Liver (tissue), 9 donors: ENCODE measurements around the gene ZNRD2. TPM values are rescaled to one million over a fixed set of nuclear protein-coding genes. Genes with fewer than 3 reads are reported as not detected.
A peak's percentile ranks its signal among the peaks of the same experiment; 100 is the strongest.

Experiments
- DNase-seq: peaks from one replicate; pipeline ENCODE4 v3.0.0-alpha.2; 2017; ENCODE audit warnings: low spot score
- H3K27ac ChIP-seq, 2 donors: one replicate each; pipeline ENCODE4 v1.7.0; 2013; ENCODE audit warnings: inconsistent platforms in 2 of 2, low read length in 2 of 2, control low read depth in 1 of 2, low read depth in 1 of 2, mild to moderate bottlenecking in 1 of 2
- H3K27me3 ChIP-seq, 4 donors: one replicate each; pipeline versions ENCODE4 v1.6.1 to v1.7.0; 2013; ENCODE audit warnings: low read length in 3 of 4, inconsistent platforms in 1 of 4, mild to moderate bottlenecking in 1 of 4, moderate library complexity in 1 of 4; ENCODE audit not compliant: control insufficient read depth in 4 of 4, insufficient read depth in 4 of 4
- H3K36me3 ChIP-seq, 4 donors: one replicate each; pipeline versions ENCODE4 v1.6.1 to v1.7.0; 2013; ENCODE audit warnings: low read length in 3 of 4, mild to moderate bottlenecking in 3 of 4, low read depth in 1 of 4, moderate library complexity in 1 of 4; ENCODE audit not compliant: control insufficient read depth in 4 of 4, insufficient read depth in 3 of 4
- H3K4me1 ChIP-seq, 4 donors: one replicate each; pipeline versions ENCODE4 v1.6.1 to v1.7.0; 2013; ENCODE audit warnings: low read length in 3 of 4, mild to moderate bottlenecking in 3 of 4, moderate library complexity in 1 of 4; ENCODE audit not compliant: control insufficient read depth in 4 of 4, insufficient read depth in 4 of 4
- H3K4me3 ChIP-seq, 3 donors: one replicate each; pipeline versions ENCODE4 v1.6.1 to v1.7.0; 2013; ENCODE audit warnings: low read length in 3 of 3, control low read depth in 1 of 3, low read depth in 1 of 3, mild to moderate bottlenecking in 1 of 3
- H3K9ac ChIP-seq, 2 donors: one replicate each; pipeline ENCODE4 v1.7.0; 2013; ENCODE audit warnings: low read length in 2 of 2, mild to moderate bottlenecking in 2 of 2, moderate library complexity in 2 of 2, control low read depth in 1 of 2, low read depth in 1 of 2
- H3K9me3 ChIP-seq, 4 donors: one replicate each; pipeline versions ENCODE4 v1.6.1 to v1.7.0; 2013; ENCODE audit warnings: low read length in 3 of 4; ENCODE audit not compliant: control insufficient read depth in 4 of 4
- EGR1 ChIP-seq, 2 donors: IDR thresholded peaks; 2 replicates each; pipeline ENCODE4 v1.6.1; 2016 to 2018; ENCODE audit warnings: antibody characterized with exemption in 2 of 2, low read depth in 2 of 2
- FOXA1 ChIP-seq: IDR thresholded peaks from 2 replicates; pipeline ENCODE4 v1.6.1; 2016; ENCODE audit warnings: antibody characterized with exemption
- FOXA2 ChIP-seq: IDR thresholded peaks from 2 replicates; pipeline ENCODE4 v1.6.1; 2016; ENCODE audit warnings: antibody characterized with exemption
- GABPA ChIP-seq, 2 donors: IDR thresholded peaks in 1 of 2; conservative IDR thresholded peaks in 1 of 2; 2 replicates each; pipeline ENCODE4 v1.6.1; 2016; ENCODE audit warnings: antibody characterized with exemption in 2 of 2, mild to moderate bottlenecking in 1 of 2, moderate library complexity in 1 of 2
- HNF4A ChIP-seq, 2 donors: conservative IDR thresholded peaks; 2 replicates each; pipeline ENCODE4 v1.6.1; 2016; ENCODE audit warnings: antibody characterized with exemption in 2 of 2, mild to moderate bottlenecking in 2 of 2
- HNF4G ChIP-seq: IDR thresholded peaks from 2 replicates; pipeline ENCODE4 v1.6.1; 2016; ENCODE audit warnings: antibody characterized with exemption
- JUND ChIP-seq, 2 donors: IDR thresholded peaks; 2 replicates each; pipeline ENCODE4 v1.6.1; 2016; ENCODE audit warnings: antibody characterized with exemption in 2 of 2
- NR2F2 ChIP-seq: IDR thresholded peaks from 2 replicates; pipeline ENCODE4 v1.6.1; 2016; ENCODE audit warnings: antibody characterized with exemption
- RAD21 ChIP-seq, 2 donors: IDR thresholded peaks; 2 replicates each; pipeline ENCODE4 v1.6.1; 2016; ENCODE audit warnings: antibody characterized with exemption in 2 of 2, mild to moderate bottlenecking in 2 of 2
- RXRA ChIP-seq, 2 donors: IDR thresholded peaks; 2 replicates each; pipeline ENCODE4 v1.6.1; 2017 to 2018; ENCODE audit warnings: antibody characterized with exemption in 2 of 2, mild to moderate bottlenecking in 1 of 2
- SP1 ChIP-seq: IDR thresholded peaks from 2 replicates; pipeline ENCODE4 v1.6.1; 2018; ENCODE audit warnings: antibody characterized with exemption, mild to moderate bottlenecking
- TAF1 ChIP-seq: conservative IDR thresholded peaks from 2 replicates; pipeline ENCODE4 v1.6.1; 2016; ENCODE audit warnings: antibody characterized with exemption, mild to moderate bottlenecking
- YY1 ChIP-seq: IDR thresholded peaks from 2 replicates; pipeline ENCODE4 v1.6.1; 2016; ENCODE audit warnings: antibody characterized with exemption, mild to moderate bottlenecking
- WGBS: extraction: QIAGEN DNeasy Blood & Tissue Kit; methylation state at CpG from one replicate; pipeline ENCODE4 v1.1.7; 2013; 5-methylcytosine and 5-hydroxymethylcytosine counted together
- polyA plus RNA-seq, 2 donors: library from polyadenylated mRNA; stranded (reverse) in 1 of 2; unstranded in 1 of 2; fragments of 200-250 nt in 1 of 2; fragments of >200 nt in 1 of 2; fragmentation: Nextera tagmentation in 1 of 2; extraction: Ambion mirVana in 1 of 2; gene quantifications; one replicate each; pipeline versions ENCODE4 v1.2.1 to v1.2.3, GENCODE V29; 2013 to 2015
- total RNA-seq, 2 donors: library from RNA; depleted of rRNA; stranded (reverse); fragments of >200 nt; gene quantifications; one replicate each; pipeline ENCODE4 v1.2.3, GENCODE V29; 2014
- TF ChIP-seq, protein P1 (sequence below): IDR thresholded peaks from 2 replicates; pipeline ENCODE4 v1.6.1; 2016; ENCODE audit warnings: antibody characterized with exemption, mild to moderate bottlenecking
- TF ChIP-seq, protein P2 (sequence below): IDR thresholded peaks from 2 replicates; pipeline ENCODE4 v1.6.1; 2016; ENCODE audit warnings: antibody characterized with exemption
- TF ChIP-seq, protein P3 (sequence below): IDR thresholded peaks from 2 replicates; pipeline ENCODE4 v1.6.1; 2016; ENCODE audit warnings: antibody characterized with exemption
- TF ChIP-seq, protein P4 (sequence below): fragments of 150-350 bp; IDR thresholded peaks from 2 replicates; pipeline ENCODE4 v1.5.1; 2017; ENCODE audit warnings: improper control_type of control experiment, low read depth, low read length; ENCODE audit not compliant: missing input control
- TF ChIP-seq, protein P5 (sequence below): IDR thresholded peaks from 2 replicates; pipeline ENCODE4 v1.6.1; 2016; ENCODE audit warnings: antibody characterized with exemption
- donor health status: healthy.
- donor health status: healthy.
- donor health status: healthy.
- donor health status: healthy.
- donor health status: healthy.

ZNRD2 gene
- total and polyA plus RNA-seq, 4 donors = 18.2 to 39.5 (median 28.0) TPM

DNA sequence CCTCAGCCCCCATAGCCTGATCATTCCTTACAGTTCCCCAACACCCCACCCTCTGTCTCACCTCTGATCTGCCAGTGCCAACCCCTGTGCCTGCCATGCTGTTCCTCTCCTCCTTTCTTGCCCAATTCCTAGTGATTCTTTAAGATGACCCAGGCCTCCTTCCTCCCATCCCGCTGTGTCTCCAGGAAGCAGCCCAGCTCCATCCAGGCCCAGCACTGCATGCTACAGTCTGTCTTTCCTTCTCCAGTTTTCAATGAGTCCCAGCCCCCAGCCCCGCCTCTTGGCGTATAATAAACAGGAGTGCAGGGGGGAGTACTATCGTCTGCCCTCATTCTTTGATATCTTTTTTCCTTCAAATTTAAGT is 24.4 kb upstream of the ZNRD2 start:
- Histone ChIP-seq H3K9ac (peak overlapping the region in 1 of 2 donors; percentile 3), H3K27ac (peak overlapping the region; percentile 78 to 94), H3K4me3 (peak overlapping the region; percentile 30 to 60 (median 51)), H3K4me1 (peaks cover 7 to 39% (median 23%) of the 10 kb centered on the region in 4 donors), H3K27me3 (no peaks in the 10 kb centered on the region), H3K36me3 (peaks cover 0 to 5% (median under 1%) of the 10 kb centered on the region in 4 donors), H3K9me3 (no peaks in the 10 kb centered on the region)
- TF ChIP-seq HNF4A (conservative IDR thresholded peaks at IDR 0.05) = no peak
- no peak for DNase-seq
- WGBS = 33% methylated on average over 4 of the region's 4 CpGs

DNA sequence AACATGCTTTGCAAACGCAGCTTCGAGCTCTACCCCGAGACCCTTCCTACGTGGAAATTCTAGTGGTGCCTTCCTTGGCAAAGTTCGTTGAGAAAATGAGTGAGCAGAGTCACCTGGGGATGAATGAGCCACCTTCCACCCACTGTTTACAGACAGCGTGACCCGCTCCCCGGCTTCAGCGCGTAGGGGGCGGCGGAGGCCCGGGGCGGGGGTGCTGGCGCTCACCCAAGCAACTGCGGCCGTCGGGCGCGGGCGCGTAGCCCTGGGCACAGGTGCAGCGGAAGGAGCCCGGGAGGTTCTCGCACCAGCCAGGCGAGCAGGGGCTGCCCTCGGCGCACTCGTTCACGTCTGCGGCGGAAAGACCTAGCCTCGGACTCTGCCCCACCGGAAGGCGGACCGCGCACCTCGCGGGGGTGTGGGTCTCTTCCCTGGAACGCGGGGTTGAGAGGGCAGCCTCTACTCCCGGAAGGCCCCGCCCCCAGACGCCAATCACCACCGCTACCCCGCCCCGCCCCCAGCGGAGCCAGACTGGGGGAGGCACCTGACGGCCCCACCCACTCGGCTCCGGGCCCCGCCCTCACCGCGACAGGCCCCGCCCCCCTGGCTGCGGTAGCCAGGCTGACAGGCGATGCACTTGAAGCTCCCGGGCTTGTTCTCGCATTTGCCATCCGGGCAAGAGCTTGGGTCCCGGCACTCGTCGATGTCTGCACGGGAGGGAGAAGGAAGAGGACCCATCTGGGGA is 23.9 kb upstream of the ZNRD2 start:
- H3K4me1 ChIP-seq = peaks cover 3 to 38% (median 19%) of the 10 kb centered on the region in 4 donors
- TF ChIP-seq RAD21 (IDR thresholded peaks at IDR 0.05) (peak in 1 of 2 donors; percentile 33), RXRA (IDR thresholded peaks at IDR 0.05) (peak; percentile 88 to 91), FOXA2 (no peak), JUND (IDR thresholded peaks at IDR 0.05) (no peak), TAF1 (no peak), HNF4A (conservative IDR thresholded peaks at IDR 0.05) (peak; percentile 95 to 97), EGR1 (IDR thresholded peaks at IDR 0.05; ENCODE audit: low read depth in 2 of 2) (peak; percentile 85 to 97), GABPA (IDR thresholded peaks at IDR 0.05 in 1 of 2, conservative IDR thresholded peaks at IDR 0.05 in 1 of 2) (peak in 1 of 2 donors; percentile 85), FOXA1 (no peak), YY1 (peak; percentile 27), NR2F2 (peak; percentile 96), SP1 (peak; percentile 78), HNF4G (peak; percentile 93)
- TF ChIP-seq, protein P1, sequence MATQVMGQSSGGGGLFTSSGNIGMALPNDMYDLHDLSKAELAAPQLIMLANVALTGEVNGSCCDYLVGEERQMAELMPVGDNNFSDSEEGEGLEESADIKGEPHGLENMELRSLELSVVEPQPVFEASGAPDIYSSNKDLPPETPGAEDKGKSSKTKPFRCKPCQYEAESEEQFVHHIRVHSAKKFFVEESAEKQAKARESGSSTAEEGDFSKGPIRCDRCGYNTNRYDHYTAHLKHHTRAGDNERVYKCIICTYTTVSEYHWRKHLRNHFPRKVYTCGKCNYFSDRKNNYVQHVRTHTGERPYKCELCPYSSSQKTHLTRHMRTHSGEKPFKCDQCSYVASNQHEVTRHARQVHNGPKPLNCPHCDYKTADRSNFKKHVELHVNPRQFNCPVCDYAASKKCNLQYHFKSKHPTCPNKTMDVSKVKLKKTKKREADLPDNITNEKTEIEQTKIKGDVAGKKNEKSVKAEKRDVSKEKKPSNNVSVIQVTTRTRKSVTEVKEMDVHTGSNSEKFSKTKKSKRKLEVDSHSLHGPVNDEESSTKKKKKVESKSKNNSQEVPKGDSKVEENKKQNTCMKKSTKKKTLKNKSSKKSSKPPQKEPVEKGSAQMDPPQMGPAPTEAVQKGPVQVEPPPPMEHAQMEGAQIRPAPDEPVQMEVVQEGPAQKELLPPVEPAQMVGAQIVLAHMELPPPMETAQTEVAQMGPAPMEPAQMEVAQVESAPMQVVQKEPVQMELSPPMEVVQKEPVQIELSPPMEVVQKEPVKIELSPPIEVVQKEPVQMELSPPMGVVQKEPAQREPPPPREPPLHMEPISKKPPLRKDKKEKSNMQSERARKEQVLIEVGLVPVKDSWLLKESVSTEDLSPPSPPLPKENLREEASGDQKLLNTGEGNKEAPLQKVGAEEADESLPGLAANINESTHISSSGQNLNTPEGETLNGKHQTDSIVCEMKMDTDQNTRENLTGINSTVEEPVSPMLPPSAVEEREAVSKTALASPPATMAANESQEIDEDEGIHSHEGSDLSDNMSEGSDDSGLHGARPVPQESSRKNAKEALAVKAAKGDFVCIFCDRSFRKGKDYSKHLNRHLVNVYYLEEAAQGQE = no peak
- TF ChIP-seq, protein P2, sequence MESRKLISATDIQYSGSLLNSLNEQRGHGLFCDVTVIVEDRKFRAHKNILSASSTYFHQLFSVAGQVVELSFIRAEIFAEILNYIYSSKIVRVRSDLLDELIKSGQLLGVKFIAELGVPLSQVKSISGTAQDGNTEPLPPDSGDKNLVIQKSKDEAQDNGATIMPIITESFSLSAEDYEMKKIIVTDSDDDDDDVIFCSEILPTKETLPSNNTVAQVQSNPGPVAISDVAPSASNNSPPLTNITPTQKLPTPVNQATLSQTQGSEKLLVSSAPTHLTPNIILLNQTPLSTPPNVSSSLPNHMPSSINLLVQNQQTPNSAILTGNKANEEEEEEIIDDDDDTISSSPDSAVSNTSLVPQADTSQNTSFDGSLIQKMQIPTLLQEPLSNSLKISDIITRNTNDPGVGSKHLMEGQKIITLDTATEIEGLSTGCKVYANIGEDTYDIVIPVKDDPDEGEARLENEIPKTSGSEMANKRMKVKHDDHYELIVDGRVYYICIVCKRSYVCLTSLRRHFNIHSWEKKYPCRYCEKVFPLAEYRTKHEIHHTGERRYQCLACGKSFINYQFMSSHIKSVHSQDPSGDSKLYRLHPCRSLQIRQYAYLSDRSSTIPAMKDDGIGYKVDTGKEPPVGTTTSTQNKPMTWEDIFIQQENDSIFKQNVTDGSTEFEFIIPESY = no peak
- TF ChIP-seq, protein P3, sequence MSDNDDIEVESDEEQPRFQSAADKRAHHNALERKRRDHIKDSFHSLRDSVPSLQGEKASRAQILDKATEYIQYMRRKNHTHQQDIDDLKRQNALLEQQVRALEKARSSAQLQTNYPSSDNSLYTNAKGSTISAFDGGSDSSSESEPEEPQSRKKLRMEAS = no peak
- TF ChIP-seq, protein P4, sequence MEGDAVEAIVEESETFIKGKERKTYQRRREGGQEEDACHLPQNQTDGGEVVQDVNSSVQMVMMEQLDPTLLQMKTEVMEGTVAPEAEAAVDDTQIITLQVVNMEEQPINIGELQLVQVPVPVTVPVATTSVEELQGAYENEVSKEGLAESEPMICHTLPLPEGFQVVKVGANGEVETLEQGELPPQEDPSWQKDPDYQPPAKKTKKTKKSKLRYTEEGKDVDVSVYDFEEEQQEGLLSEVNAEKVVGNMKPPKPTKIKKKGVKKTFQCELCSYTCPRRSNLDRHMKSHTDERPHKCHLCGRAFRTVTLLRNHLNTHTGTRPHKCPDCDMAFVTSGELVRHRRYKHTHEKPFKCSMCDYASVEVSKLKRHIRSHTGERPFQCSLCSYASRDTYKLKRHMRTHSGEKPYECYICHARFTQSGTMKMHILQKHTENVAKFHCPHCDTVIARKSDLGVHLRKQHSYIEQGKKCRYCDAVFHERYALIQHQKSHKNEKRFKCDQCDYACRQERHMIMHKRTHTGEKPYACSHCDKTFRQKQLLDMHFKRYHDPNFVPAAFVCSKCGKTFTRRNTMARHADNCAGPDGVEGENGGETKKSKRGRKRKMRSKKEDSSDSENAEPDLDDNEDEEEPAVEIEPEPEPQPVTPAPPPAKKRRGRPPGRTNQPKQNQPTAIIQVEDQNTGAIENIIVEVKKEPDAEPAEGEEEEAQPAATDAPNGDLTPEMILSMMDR = no peak
- TF ChIP-seq, protein P5, sequence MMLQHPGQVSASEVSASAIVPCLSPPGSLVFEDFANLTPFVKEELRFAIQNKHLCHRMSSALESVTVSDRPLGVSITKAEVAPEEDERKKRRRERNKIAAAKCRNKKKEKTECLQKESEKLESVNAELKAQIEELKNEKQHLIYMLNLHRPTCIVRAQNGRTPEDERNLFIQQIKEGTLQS = no peak
- H3K27me3 ChIP-seq = no peaks in the 10 kb centered on the region
- peaks cover 0 to 5% (median under 1%) of the 10 kb centered on the region in 4 donors for H3K36me3 ChIP-seq
- H3K9ac ChIP-seq = peak overlapping the region in 1 of 2 donors; percentile 66
- WGBS = 8% methylated on average over 64 of the region's 64 CpGs
- H3K9me3 ChIP-seq = no peaks in the 10 kb centered on the region
- H3K27ac ChIP-seq = peak overlapping the region; percentile 78 to 94
- peak; percentile 100 for DNase-seq
- H3K4me3 ChIP-seq = peak overlapping the region; percentile 30 to 60 (median 51)
